HepG2 (cell line): ENCODE results near the gene M1AP. TPM values are rescaled to one million over a fixed set of nuclear protein-coding genes. Genes with fewer than 3 reads are reported as not detected.

Experiments used
- ADNP ChIP-seq: sonication (generic); formaldehyde crosslinking; IDR thresholded peaks from 2 replicates; pipeline ENCODE4 v1.4.0; 2020; ENCODE audit warnings: missing genetic modification reagents
- CENPBD1 ChIP-seq: sonication (generic); formaldehyde crosslinking; IDR thresholded peaks from 2 replicates; pipeline ENCODE4 v1.8.0; 2022; ENCODE audit warnings: missing genetic modification reagents, low read depth, mild to moderate bottlenecking, borderline replicate concordance
- CENPX ChIP-seq: sonication (generic); formaldehyde crosslinking; IDR thresholded peaks from 2 replicates; pipeline ENCODE4 v1.9.0; 2021; ENCODE audit warnings: mild to moderate bottlenecking, missing genetic modification reagents, moderate library complexity
- CERS6 ChIP-seq: sonication (generic); formaldehyde crosslinking; IDR thresholded peaks from 2 replicates; pipeline ENCODE4 v1.5.0; 2020; ENCODE audit warnings: missing genetic modification reagents
- ELF1 ChIP-seq: sonication (generic); formaldehyde crosslinking; IDR thresholded peaks from 2 replicates; pipeline ENCODE4 v1.4.0; 2020; ENCODE audit warnings: missing genetic modification reagents
- GTF2F1 ChIP-seq: fragments of 150-350 bp; IDR thresholded peaks from 2 replicates; pipeline ENCODE4 v1.6.1; 2014; ENCODE audit warnings: low read length
- HBP1 ChIP-seq: IDR thresholded peaks from 2 replicates; pipeline ENCODE4 v1.6.1; 2016; ENCODE audit warnings: low read depth, control low read depth
- HOXD1 ChIP-seq: sonication (generic); formaldehyde crosslinking; IDR thresholded peaks from 2 replicates; pipeline ENCODE4 v1.5.0; 2020; ENCODE audit warnings: missing genetic modification reagents
- SMYD3 ChIP-seq: sonication (generic); formaldehyde crosslinking; IDR thresholded peaks from 2 replicates; pipeline ENCODE4 v1.8.1; 2023; ENCODE audit warnings: mild to moderate bottlenecking, missing genetic modification reagents
- TBX2 ChIP-seq: sonication (generic); formaldehyde crosslinking; IDR thresholded peaks from 2 replicates; pipeline ENCODE4 v1.5.0; 2020; ENCODE audit warnings: missing genetic modification reagents, mild to moderate bottlenecking, borderline replicate concordance
- YY1 ChIP-seq: IDR thresholded peaks from 2 replicates; pipeline ENCODE4 v1.6.1; 2011; ENCODE audit warnings: low read length, low read depth, moderate library complexity, mild to moderate bottlenecking; ENCODE audit not compliant: insufficient read depth, insufficient replicate concordance
- ZBTB33 ChIP-seq: sonication (generic); formaldehyde crosslinking; IDR thresholded peaks from 2 replicates; pipeline ENCODE4 v1.4.0; 2020; ENCODE audit warnings: missing genetic modification reagents
- ZKSCAN1 ChIP-seq: fragments of 150-350 bp; IDR thresholded peaks from 2 replicates; pipeline ENCODE4 v1.6.1; 2014; ENCODE audit warnings: low read length
- ZMAT5 ChIP-seq: sonication (generic); formaldehyde crosslinking; IDR thresholded peaks from 2 replicates; pipeline ENCODE4 v1.5.0; 2020; ENCODE audit warnings: mild to moderate bottlenecking, low read depth, missing genetic modification reagents, borderline replicate concordance
- ZMYM3 ChIP-seq: sonication (generic); formaldehyde crosslinking; IDR thresholded peaks from 2 replicates; pipeline ENCODE4 v1.5.1; 2020; ENCODE audit warnings: mild to moderate bottlenecking, missing genetic modification reagents
- ZNF263 ChIP-seq: sonication (generic); formaldehyde crosslinking; IDR thresholded peaks from 2 replicates; pipeline ENCODE4 v1.4.0; 2020; ENCODE audit warnings: missing genetic modification reagents
- ZNF280B ChIP-seq: sonication (generic); formaldehyde crosslinking; IDR thresholded peaks from 2 replicates; pipeline ENCODE4 v1.5.0; 2020; ENCODE audit warnings: missing genetic modification reagents, mild to moderate bottlenecking, borderline replicate concordance
- ZNF513 ChIP-seq: sonication (generic); formaldehyde crosslinking; conservative IDR thresholded peaks from 2 replicates; pipeline ENCODE4 v1.5.0; 2020; ENCODE audit warnings: missing genetic modification reagents
- ZNF569 ChIP-seq: sonication (generic); formaldehyde crosslinking; IDR thresholded peaks from 2 replicates; pipeline ENCODE4 v1.5.0; 2020; ENCODE audit warnings: mild to moderate bottlenecking, missing genetic modification reagents, moderate library complexity, borderline replicate concordance
- ZSCAN12 ChIP-seq: sonication (generic); formaldehyde crosslinking; IDR thresholded peaks from 2 replicates; pipeline ENCODE4 v1.9.0; 2021; ENCODE audit warnings: mild to moderate bottlenecking, missing genetic modification reagents
- ZSCAN22 ChIP-seq: sonication (generic); formaldehyde crosslinking; IDR thresholded peaks from 2 replicates; pipeline ENCODE4 v1.4.0; 2020; ENCODE audit warnings: mild to moderate bottlenecking, missing genetic modification reagents
- polyA plus RNA-seq, 8 experiments: library from polyadenylated mRNA; depleted of rRNA in 3 of 8; stranded (reverse) in 7 of 8; unstranded in 1 of 8; fragments of >200 nt; fragmentation: Illumina TruSeq in 4 of 8; extraction: Trizol in 4 of 8; gene quantifications; 2 replicates each; pipeline versions ENCODE4 v1.2.1 to v1.2.3, GENCODE V29; 2011 to 2016; ENCODE audit warnings: low read depth in 4 of 8, missing spikeins in 1 of 8, mixed read lengths in 1 of 8; ENCODE audit not compliant: insufficient read depth in 1 of 8
- total RNA-seq, 5 experiments: library from RNA; depleted of rRNA; stranded (reverse); fragments of >200 nt; fragmentation: Illumina TruSeq; extraction: Trizol; gene quantifications; 2 replicates each; pipeline ENCODE4 v1.2.3, GENCODE V29; 2016; ENCODE audit warnings: low read depth in 1 of 5

The M1AP gene
- total and polyA plus RNA-seq, 2 of the 13 experiments (the other 11 are each of a cell fraction or from before 2014, with no cell fraction given): not detected

- TF ChIP-seq ZNF569 (CRISPR knock-in tag) (no peak), CERS6 (no peak), ELF1 (no peak), SMYD3 (CRISPR knock-in tag) (no peak), GTF2F1 (no peak), ZKSCAN1 (no peak), ZNF280B (CRISPR knock-in tag) (no peak; the same call in 1 of the 2 replicates), HBP1 (CRISPR knock-in tag) (no peak), CENPBD1 (CRISPR knock-in tag) (no peak), ZSCAN12 (CRISPR knock-in tag) (no peak), YY1 (peak; percentile 36), HOXD1 (CRISPR knock-in tag) (no peak), ZNF263 (CRISPR knock-in tag) (peak; percentile 27; the same call in 1 of the 2 replicates), ZBTB33 (no peak), ZMYM3 (CRISPR knock-in tag) (no peak), ZNF513 (CRISPR knock-in tag) (no peak), ZMAT5 (CRISPR knock-in tag) (no peak), CENPX (CRISPR knock-in tag) (no peak), TBX2 (CRISPR knock-in tag) (peak; percentile 57), ZSCAN22 (CRISPR knock-in tag) (no peak), ADNP (CRISPR knock-in tag) (no peak)
These were observed 135.2 kb downstream of the M1AP start (continued) for GRCh38 chr2:74512744-74513604.
